Left ventricle myocardium inferior (tissue), 1 donor: ENCODE results near the gene KCTD19. TPM values are rescaled to one million over a fixed set of nuclear protein-coding genes. Genes with fewer than 3 reads are reported as not detected.
"Not testable (repeated sequence)": the region's sequence is repeated elsewhere in the genome, so short reads cannot be mapped to it uniquely, and the experiment has no call there.

Experiments used
- DNase-seq: peaks from one replicate; pipeline ENCODE4 v3.0.0-alpha.2; 2020
- H3K27ac ChIP-seq: fragments of 200-600 bp; replicated peaks from 2 replicates; pipeline ENCODE4 v1.8.0; 2021
- H3K27me3 ChIP-seq: fragments of 200-600 bp; 2 replicates; pipeline ENCODE4 v1.8.0; 2021; ENCODE audit warnings: low read depth
- H3K36me3 ChIP-seq: fragments of 200-600 bp; 2 replicates; pipeline ENCODE4 v1.8.0; 2021
- H3K4me1 ChIP-seq: fragments of 200-600 bp; 2 replicates; pipeline ENCODE4 v1.8.0; 2021
- H3K4me3 ChIP-seq: fragments of 200-600 bp; 2 replicates; pipeline ENCODE4 v1.8.0; 2021; ENCODE audit warnings: mild to moderate bottlenecking, moderate library complexity
- H3K9me3 ChIP-seq: fragments of 200-600 bp; replicated peaks from 2 replicates; pipeline ENCODE4 v1.8.0; 2021
- CTCF ChIP-seq: fragments of 200-600 bp; IDR thresholded peaks from 2 replicates; pipeline ENCODE4 v1.8.0; 2021; ENCODE audit warnings: antibody characterized with exemption, mild to moderate bottlenecking, borderline replicate concordance
- intact Hi-C: fragments of 100-400 bp; cut with micrococcal nuclease; formaldehyde crosslinking; loops from one replicate; pipeline ENCODE4 v1.11.0; 2022
- long read RNA-seq: library from polyadenylated mRNA; unstranded; transcript quantifications from one replicate; pipeline ENCODE4 v2.0.0, GENCODE V29; 2021
- total RNA-seq: library from RNA; stranded (reverse); fragmentation: NEBNext Ultra II Directional; extraction: Animal tissue kit (Norgen Biotek cat#: 25700); gene quantifications from one replicate; pipeline ENCODE4 v1.2.1, GENCODE V29; 2021
- donor health status: DM: no; HTN: yes; CAD: no; lungs with severe emphysema.

KCTD19 gene
- total RNA-seq = not detected
- long read RNA-seq = 0 reads

- peaks cover 48% of the 10 kb centered on the region for H3K27me3 ChIP-seq
- H3K27ac ChIP-seq = no peak within 1 kb of the TSS
- peak within 1 kb of the TSS; percentile 65 for H3K4me3 ChIP-seq
- peak; percentile 45 for DNase-seq
- peaks cover 11% of the 10 kb centered on the region for H3K4me1 ChIP-seq
- H3K36me3 ChIP-seq = no peaks in the 10 kb centered on the region
- no peaks in the 10 kb centered on the region for H3K9me3 ChIP-seq
- TF ChIP-seq CTCF = peak; percentile 52
- intact Hi-C loops = no loop called here
Measured at GRCh38 chr16:67326472-67327309, at the start of gene KCTD19, which contains the start of gene LRRC36. Gene KCTD19 (minus strand): TSS chr16:67326741. CDS start chr16:67326707, 34 bp downstream. Gene LRRC36 (plus strand): TSS chr16:67326815. CDS start chr16:67326863, 48 bp downstream.

- intact Hi-C loops, H3K4me1 ChIP-seq, H3K4me3 ChIP-seq, H3K27ac ChIP-seq, H3K9me3 ChIP-seq, H3K36me3 ChIP-seq, DNase-seq: not testable (repeated sequence)
- peaks cover 20% of the 10 kb centered on the region for H3K27me3 ChIP-seq
Measured at GRCh38 chr16:67376012-67376411, 49.5 kb upstream of the KCTD19 start.

GRCh38 chr16:67372664-67373063, 46.1 kb upstream of the KCTD19 start:
- intact Hi-C loops = no loop called here
- no peak overlapping the region for H3K27ac ChIP-seq
- no peaks in the 10 kb centered on the region for H3K36me3 ChIP-seq

GRCh38 chr16:67370661-67371060, 44.1 kb upstream of the KCTD19 start:
- no peak for DNase-seq
- no peaks in the 10 kb centered on the region for H3K36me3 ChIP-seq
- no peaks in the 10 kb centered on the region for H3K9me3 ChIP-seq
- H3K4me1 ChIP-seq = no peaks in the 10 kb centered on the region
- TF ChIP-seq CTCF = no peak
- peaks cover 11% of the 10 kb centered on the region for H3K27me3 ChIP-seq
- no peak overlapping the region for H3K27ac ChIP-seq
- intact Hi-C loops = no loop called here
- no peak overlapping the region for H3K4me3 ChIP-seq

More at GRCh38 chr16:67372664-67373063, 46.1 kb upstream of the KCTD19 start:
- H3K27me3 ChIP-seq = peaks cover 17% of the 10 kb centered on the region
- peak; percentile 58 for TF ChIP-seq CTCF
- DNase-seq = no peak
- H3K4me1 ChIP-seq = no peaks in the 10 kb centered on the region
- H3K9me3 ChIP-seq = no peaks in the 10 kb centered on the region
- H3K4me3 ChIP-seq = no peak overlapping the region

GRCh38 chr16:67364600-67365235, 38.2 kb upstream of the KCTD19 start:
- H3K4me3 ChIP-seq = no peak overlapping the region
- H3K9me3 ChIP-seq = no peaks in the 10 kb centered on the region
- no peaks in the 10 kb centered on the region for H3K36me3 ChIP-seq
- peak overlapping the region; percentile 38 for H3K27ac ChIP-seq
- intact Hi-C loops = no loop called here
- no peaks in the 10 kb centered on the region for H3K4me1 ChIP-seq
- no peak for DNase-seq
- no peaks in the 10 kb centered on the region for H3K27me3 ChIP-seq
- no peak for TF ChIP-seq CTCF

GRCh38 chr16:67361038-67361437, 34.5 kb upstream of the KCTD19 start:
- no peak for TF ChIP-seq CTCF
- H3K36me3 ChIP-seq = no peaks in the 10 kb centered on the region
- no peak for DNase-seq
- no peaks in the 10 kb centered on the region for H3K9me3 ChIP-seq
- intact Hi-C loops = no loop called here
- no peaks in the 10 kb centered on the region for H3K4me1 ChIP-seq
- H3K4me3 ChIP-seq = no peak overlapping the region
- H3K27ac ChIP-seq = no peak overlapping the region
- H3K27me3 ChIP-seq = no peaks in the 10 kb centered on the region

- H3K4me3 ChIP-seq, intact Hi-C loops, DNase-seq, H3K4me1 ChIP-seq, H3K9me3 ChIP-seq, H3K27me3 ChIP-seq, H3K27ac ChIP-seq, H3K36me3 ChIP-seq: not testable (repeated sequence)
Measured at GRCh38 chr16:67359540-67360269, 33.2 kb upstream of the KCTD19 start.
